Activated CD4-positive, CD25-positive, alpha-beta regulatory T cell treated with anti-CD3 and anti-CD28 coated beads, Interleukin-2, amount 50 U/mL, for 24 hours (primary cell): ENCODE data around the gene IP6K2.
"Not testable (repeated sequence)": the region's sequence is repeated elsewhere in the genome, so short reads cannot be mapped to it uniquely, and the experiment has no call there.

Experiments used
- ATAC-seq, 2 donors: fragments of 150-1000 bp; cut with Tn5 transposase; one replicate each; pipeline ENCODE4 v1.10.0; 2021; ENCODE audit warnings: mild to moderate bottlenecking in 1 of 2, moderate library complexity in 1 of 2

IP6K2 gene

GRCh38 chr3:48725185-48725855 is 8.3 kb upstream of the IP6K2 start:
- ATAC-seq = not testable (repeated sequence)

DNA sequence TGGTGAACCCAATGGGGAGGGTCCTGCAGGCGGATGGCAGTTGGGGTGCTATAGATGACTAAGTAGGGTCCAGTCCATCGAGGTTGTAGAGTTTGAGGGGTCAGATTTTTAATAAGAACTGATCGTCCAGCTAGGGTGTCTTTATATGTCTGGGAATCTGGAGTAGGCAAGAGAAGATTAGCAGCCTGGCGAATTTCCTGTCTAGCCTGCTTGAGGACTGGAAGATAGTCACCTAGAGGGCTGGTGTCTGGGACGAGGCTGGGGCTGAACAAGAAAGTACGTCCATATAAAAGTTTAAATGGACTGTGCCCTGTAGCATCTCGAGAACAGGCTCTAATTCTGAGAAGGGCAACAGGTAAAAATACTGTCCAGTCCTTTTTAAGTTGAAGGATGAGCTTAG is 6.7 kb upstream of the IP6K2 start:
- ATAC-seq = no peak

- ATAC-seq = not testable (repeated sequence)
Observed at GRCh38 chr3:48723293-48723692, 6.3 kb upstream of the IP6K2 start.

DNA sequence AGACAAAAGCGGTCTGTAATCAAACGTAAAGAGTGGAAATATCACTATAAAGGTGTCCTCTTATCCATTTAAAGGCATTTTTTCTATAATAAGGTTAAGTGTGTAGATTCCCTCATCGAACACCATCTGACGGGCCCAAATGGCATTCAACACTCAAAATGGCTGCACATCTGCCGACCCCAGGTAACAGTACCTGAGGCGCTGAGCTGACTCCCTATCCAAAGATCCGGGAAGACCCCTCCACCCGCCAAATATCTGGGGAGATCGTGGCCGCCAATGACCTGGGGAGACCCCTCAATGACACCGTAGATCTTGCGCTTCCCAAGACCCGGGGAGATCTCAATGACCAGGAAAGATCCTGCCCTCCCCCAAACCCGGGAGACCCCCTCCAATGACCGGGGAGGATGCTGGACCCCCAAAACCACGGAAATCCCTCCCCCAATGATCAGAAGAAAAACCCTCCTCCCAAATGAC is 476 bp downstream of the IP6K2 start:
- ATAC-seq = no peak

- ATAC-seq = no peak
Observed at GRCh38 chr3:48715174-48715800, 1.7 kb downstream of the IP6K2 start.

DNA sequence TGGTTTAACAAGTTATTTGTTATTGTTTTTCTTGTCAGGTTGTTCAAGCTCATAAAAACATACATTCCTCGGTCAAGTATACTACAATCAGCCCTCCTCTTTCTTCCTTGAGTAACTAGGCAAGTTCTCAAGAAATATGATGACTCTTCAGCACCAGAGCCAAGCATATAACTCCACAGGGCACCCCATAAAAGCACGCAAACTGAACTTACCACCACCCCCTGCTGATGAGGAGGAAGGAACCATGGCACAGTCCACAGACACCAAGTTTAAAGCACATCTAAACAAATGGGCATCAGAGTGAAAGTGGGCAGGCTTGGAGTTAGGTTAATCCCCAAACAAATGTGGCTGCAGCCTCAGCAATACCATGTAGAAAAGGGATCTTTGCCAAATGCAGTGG is 5.3 kb downstream of the IP6K2 start:
- ATAC-seq = no peak

- ATAC-seq = no peak
Observed at GRCh38 chr3:48709051-48709461, 8.0 kb downstream of the IP6K2 start.

DNA sequence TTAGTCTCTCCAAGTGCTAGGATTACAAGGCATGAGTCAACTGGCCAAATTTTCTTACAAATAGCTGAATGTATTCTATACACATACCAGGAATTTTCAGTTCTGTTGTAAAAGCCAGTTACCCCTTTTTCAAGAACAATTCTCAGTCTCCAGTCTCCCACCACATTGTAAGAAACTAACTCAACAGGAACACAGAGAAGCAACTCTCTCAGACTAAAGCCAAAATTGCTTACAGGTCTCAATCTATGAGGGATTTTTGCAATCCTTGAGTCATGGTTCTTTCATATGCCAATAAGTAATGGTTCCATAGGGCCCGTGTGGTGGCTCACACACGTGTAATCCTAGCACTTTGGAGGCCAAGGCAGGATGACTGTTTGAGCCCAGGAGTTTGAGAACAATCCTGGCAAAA is 8.5 kb downstream of the IP6K2 start:
- peak in 1 of 2 donors; percentile 64 for ATAC-seq

DNA sequence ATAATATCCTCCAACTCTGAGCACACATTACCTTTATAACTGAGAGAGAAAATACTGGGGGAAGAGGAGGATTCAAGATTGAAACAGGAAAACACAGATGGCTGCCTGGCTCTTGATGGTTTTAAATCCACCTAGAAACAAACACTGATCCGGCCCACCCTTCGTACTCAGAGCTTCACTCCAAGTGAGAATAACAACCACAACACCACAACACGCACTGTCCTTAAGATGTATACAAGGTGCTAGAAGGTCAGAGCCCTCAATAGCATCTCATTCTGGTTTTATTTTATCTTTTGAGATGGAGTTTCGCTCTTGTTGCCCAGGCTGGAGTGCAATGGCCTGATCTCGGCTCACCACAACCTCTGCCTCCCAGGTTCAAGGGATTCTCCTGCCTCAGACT is 9.9 kb downstream of the IP6K2 start:
- ATAC-seq = no peak

GRCh38 chr3:48702320-48702920 is 14.6 kb downstream of the IP6K2 start:
- ATAC-seq = no peak

GRCh38 chr3:48700731-48701405 is 16.2 kb downstream of the IP6K2 start:
- no peak for ATAC-seq

- no peak for ATAC-seq
Observed at GRCh38 chr3:48698891-48699290, 18.1 kb downstream of the IP6K2 start.

DNA sequence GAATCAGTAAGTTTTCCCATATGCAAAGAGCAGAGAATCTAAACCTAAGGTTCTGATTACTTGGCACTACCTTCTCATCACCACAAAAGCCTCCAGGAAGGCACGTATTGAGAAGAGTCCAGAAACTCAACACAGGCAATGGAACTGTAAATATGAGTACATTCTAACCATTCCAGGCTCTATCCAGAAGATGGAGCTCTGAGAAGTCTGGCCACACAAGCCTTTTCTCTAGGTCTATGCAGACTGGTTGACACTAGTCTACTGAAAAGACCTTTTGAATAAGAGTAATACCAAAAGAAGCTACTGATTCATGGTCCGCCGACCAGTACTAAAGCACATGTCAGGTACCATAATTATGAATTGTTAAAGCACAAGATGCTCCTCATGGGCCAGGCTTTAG is 19.1 kb downstream of the IP6K2 start:
- peak in 1 of 2 donors; percentile 24 for ATAC-seq

GRCh38 chr3:48696601-48697000 is 20.4 kb downstream of the IP6K2 start:
- no peak for ATAC-seq

DNA sequence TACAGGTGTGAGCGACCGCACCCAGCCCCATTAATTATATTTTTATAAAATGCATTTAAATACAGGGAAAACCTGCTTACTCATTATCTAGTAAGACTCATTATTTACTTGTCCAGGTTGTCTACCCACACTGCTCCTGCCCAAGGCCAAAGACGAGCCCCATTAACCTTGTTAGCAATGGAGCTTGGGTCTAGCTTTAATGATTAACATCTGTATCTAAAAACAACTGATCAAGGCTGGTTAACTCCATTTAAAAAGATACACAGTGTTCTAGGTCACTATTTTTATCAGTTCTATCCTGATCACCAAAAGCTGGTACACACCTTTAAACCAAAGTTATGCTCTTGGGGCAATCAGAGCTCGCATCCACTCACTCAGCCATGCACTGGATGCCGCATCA is 20.9 kb downstream of the IP6K2 start:
- ATAC-seq = no peak

DNA sequence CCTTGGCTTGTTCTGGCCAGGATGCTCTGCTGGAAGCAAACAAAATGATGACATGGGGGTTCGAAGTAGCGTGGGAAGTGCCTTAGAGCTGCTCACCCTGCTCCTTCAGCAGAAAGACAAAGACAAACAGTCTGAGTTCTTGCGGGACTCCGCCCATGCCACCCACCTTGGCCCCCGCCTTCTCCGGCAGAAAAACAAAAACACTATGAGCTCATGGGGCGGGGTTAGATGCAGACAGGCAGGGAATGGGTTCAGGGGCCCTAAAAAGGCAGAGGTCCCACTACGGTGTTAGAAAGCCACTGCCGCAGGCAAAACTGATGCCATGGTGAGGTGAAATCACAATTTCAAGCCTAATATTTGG is 21.6 kb downstream of the IP6K2 start:
- no peak for ATAC-seq

DNA sequence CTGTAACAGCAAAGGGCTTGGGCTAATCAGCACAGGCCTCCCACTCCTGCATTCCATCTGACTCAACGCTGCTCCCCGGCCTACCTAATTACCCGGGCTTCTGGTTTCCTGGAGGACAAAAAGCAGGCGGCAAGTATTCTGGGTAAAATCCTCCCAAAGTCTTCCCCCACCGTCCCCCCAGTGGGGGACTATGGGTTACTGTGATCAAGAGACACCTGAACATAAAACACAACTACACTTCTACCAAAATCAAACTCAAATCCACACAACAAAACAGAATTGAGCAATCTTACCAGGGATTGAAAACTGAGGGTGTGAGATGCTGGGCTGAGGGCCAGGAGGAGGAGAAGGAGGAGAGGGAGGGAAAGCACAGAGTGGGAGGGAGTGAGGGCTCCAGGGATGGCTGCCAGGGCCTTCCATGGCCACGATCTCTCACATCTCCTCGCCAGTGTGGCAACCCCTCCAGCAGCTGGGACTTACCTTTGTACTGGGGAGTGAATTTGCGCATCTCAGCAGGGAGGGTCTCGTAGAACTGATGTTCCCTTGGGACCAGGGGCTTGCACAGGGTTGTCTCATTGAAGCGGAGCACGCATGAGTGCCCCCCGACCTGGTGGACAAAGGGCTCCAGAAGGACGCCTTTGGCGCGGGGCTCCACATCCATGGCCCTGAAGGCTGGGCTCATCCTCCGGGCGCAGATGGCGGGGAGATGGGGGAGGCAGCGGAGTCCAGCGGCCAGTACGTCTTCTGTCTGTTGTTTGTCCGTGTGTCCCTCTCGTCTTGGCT is 22.2 kb downstream of the IP6K2 start:
- no peak for ATAC-seq

- ATAC-seq = no peak
Observed at GRCh38 chr3:48693826-48694225, 23.2 kb downstream of the IP6K2 start.

- ATAC-seq = no peak
Observed at GRCh38 chr3:48692551-48692950, 24.5 kb downstream of the IP6K2 start.

DNA sequence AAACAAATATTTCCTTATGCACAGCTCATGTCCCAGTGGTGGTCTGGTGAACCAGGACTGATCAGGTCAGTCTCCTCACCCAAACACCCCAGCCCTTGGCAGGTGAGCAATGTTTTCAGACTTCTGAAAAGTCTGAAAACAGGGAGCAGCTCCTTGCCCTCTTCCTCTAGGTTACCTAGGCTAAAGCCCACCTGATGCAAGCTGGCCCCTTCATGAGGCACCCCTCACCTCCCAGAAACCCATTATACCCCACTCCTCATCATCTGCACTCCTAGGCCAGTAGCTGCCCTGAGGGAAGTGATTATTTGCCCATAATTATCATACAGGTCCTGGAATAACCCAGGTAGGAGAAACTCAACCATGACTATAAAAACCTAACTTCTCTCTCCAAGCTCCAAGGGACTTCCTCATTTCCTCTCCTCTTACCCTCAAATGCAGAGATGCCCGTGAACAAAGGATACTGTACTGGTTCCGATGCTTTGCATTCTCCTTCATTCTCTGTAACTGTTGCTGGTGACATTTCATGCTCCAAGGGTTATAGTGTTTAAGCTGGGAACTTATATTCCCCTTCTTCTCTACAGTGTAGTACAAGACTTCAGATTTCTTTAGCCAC is 26.1 kb downstream of the IP6K2 start:
- no peak for ATAC-seq

GRCh38 chr3:48689384-48689783 is 27.6 kb downstream of the IP6K2 start:
- no peak for ATAC-seq

DNA sequence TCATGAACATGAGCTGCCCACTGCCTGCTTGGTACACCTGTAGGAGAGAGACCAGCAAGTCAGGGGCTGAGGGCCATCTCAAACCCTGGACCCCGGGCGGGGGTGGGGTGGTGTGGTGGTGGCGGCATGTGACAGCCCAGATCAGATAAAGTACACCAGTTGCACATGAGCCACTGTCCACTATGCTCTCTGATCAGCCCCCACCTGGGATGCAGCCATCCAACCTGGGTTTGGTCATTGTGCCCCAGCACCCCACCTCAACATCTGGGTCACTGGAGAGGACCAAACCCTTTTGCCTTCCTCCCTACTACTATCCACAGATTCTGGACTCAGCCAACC is 28.3 kb downstream of the IP6K2 start:
- no peak for ATAC-seq
